A549 (cell line): ENCODE results near the gene EVI5L.

Source experiments
- EP300 ChIP-seq, 2 experiments: fragments of >200 bp; sonication (Bioruptor Twin); formaldehyde crosslinking; IDR thresholded peaks; 2 replicates in 1 of 2; 3 replicates in 1 of 2; pipeline ENCODE4 v1.6.1; 2016 to 2017
- ESRRA ChIP-seq: fragments of 150-350 bp; IDR thresholded peaks from 2 replicates; pipeline ENCODE4 v1.6.1; 2014; ENCODE audit warnings: mild to moderate bottlenecking, low read length, borderline replicate concordance
- HDAC2 ChIP-seq: fragments of 200-600 bp; sonication (generic); IDR thresholded peaks from 2 replicates; pipeline ENCODE4 v1.6.1; 2016
- HES2 ChIP-seq: fragments of >200 bp; sonication (Bioruptor Twin); formaldehyde crosslinking; IDR thresholded peaks from 2 replicates; pipeline ENCODE4 v1.6.1; 2016
- MAZ ChIP-seq: fragments of 150-350 bp; IDR thresholded peaks from 2 replicates; pipeline ENCODE4 v1.6.1; 2014; ENCODE audit warnings: antibody characterized with exemption, low read depth, low read length, borderline replicate concordance
- MYC ChIP-seq: IDR thresholded peaks from 2 replicates; pipeline ENCODE4 v1.6.1; 2012; ENCODE audit warnings: mild to moderate bottlenecking, inconsistent platforms, low read length, improper control_type of control experiment, borderline replicate concordance
- POLR2A ChIP-seq: IDR thresholded peaks from 2 replicates; pipeline ENCODE4 v1.6.1; 2012; ENCODE audit warnings: mild to moderate bottlenecking, low read length
- RCOR1 ChIP-seq: fragments of 150-350 bp; IDR thresholded peaks from 2 replicates; pipeline ENCODE4 v1.6.1; 2014; ENCODE audit warnings: antibody characterized with exemption, low read length, low read depth
- REST ChIP-seq: fragments of 200-600 bp; sonication (generic); IDR thresholded peaks from 2 replicates; pipeline ENCODE4 v1.6.1; 2016; ENCODE audit warnings: antibody characterized with exemption, mild to moderate bottlenecking, moderate library complexity
- RNF2 ChIP-seq: fragments of 200-600 bp; sonication (generic); IDR thresholded peaks from 2 replicates; pipeline ENCODE4 v1.6.1; 2016; ENCODE audit warnings: low read depth, mild to moderate bottlenecking, antibody characterized with exemption, moderate library complexity, borderline replicate concordance
- USF2 ChIP-seq: fragments of 450-650 bp; IDR thresholded peaks from 2 replicates; pipeline ENCODE4 v1.6.1; 2014; ENCODE audit warnings: antibody characterized with exemption
- TF ChIP-seq, protein P1 (sequence below): fragments of >200 bp; sonication (Bioruptor Twin); formaldehyde crosslinking; IDR thresholded peaks from 3 replicates; pipeline ENCODE4 v1.5.1; 2016
- TF ChIP-seq, protein P2 (sequence below): fragments of 150-350 bp; IDR thresholded peaks from 2 replicates; pipeline ENCODE4 v1.6.1; 2014; ENCODE audit warnings: low read depth, mild to moderate bottlenecking, low read length
- TF ChIP-seq, protein P3 (sequence below): IDR thresholded peaks from 2 replicates; pipeline ENCODE4 v1.6.1; 2012

DNA sequence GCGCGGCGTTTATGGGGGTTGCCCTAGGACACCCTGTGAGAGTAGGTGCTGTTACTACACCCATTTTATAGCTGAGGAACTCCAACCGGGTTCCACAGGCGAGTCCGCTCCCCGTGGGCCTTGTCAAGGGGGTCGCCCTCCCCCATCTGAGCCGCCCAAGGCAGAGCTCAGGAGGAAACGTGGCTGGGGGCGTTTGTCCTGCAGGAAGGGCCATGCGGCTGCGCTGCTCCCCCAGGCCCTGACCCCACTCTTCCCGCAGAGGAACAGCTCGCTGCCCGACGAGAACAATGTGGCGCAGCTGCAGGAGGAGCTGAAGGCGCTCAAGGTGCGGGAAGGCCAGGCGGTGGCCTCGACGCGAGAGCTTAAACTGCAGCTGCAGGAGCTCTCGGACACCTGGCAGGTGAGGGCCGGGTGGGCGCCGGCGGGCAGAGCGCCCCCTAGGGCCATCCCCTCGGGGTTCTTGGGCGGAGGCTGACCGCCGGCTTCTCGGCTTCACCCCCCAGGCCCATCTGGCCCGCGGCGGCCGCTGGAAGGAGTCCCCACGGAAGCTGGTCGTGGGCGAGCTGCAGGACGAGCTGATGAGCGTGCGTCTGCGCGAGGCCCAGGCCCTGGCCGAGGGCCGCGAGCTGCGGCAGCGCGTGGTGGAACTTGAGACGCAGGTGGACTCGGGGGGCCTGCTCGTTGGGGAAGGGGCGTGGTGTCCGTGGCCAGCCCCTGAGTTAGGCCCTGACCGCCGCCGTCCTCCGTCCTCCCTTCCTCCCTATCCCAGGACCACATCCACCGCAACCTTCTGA is 31.8 kb downstream of the EVI5L start:
- TF ChIP-seq EP300 (IDR thresholded peaks at IDR 0.05), result no peak
- TF ChIP-seq POLR2A, result no peak
- TF ChIP-seq HDAC2, result no peak
- TF ChIP-seq MAZ, result no peak
- TF ChIP-seq, protein P1, sequence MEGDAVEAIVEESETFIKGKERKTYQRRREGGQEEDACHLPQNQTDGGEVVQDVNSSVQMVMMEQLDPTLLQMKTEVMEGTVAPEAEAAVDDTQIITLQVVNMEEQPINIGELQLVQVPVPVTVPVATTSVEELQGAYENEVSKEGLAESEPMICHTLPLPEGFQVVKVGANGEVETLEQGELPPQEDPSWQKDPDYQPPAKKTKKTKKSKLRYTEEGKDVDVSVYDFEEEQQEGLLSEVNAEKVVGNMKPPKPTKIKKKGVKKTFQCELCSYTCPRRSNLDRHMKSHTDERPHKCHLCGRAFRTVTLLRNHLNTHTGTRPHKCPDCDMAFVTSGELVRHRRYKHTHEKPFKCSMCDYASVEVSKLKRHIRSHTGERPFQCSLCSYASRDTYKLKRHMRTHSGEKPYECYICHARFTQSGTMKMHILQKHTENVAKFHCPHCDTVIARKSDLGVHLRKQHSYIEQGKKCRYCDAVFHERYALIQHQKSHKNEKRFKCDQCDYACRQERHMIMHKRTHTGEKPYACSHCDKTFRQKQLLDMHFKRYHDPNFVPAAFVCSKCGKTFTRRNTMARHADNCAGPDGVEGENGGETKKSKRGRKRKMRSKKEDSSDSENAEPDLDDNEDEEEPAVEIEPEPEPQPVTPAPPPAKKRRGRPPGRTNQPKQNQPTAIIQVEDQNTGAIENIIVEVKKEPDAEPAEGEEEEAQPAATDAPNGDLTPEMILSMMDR, result peak; percentile 12; the same call in 1 of the 3 replicates
- TF ChIP-seq RNF2, result no peak
- TF ChIP-seq USF2, result no peak
- no peak for TF ChIP-seq REST
- TF ChIP-seq, protein P2, sequence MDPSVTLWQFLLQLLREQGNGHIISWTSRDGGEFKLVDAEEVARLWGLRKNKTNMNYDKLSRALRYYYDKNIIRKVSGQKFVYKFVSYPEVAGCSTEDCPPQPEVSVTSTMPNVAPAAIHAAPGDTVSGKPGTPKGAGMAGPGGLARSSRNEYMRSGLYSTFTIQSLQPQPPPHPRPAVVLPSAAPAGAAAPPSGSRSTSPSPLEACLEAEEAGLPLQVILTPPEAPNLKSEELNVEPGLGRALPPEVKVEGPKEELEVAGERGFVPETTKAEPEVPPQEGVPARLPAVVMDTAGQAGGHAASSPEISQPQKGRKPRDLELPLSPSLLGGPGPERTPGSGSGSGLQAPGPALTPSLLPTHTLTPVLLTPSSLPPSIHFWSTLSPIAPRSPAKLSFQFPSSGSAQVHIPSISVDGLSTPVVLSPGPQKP, result no peak
- no peak for TF ChIP-seq HES2
- TF ChIP-seq MYC, result no peak
- no peak for TF ChIP-seq ESRRA
- TF ChIP-seq, protein P3, sequence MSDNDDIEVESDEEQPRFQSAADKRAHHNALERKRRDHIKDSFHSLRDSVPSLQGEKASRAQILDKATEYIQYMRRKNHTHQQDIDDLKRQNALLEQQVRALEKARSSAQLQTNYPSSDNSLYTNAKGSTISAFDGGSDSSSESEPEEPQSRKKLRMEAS, result no peak
- no peak for TF ChIP-seq RCOR1
